Testis (tissue), 2 donors: ENCODE results near the gene ADSS1.

Experiments
- CTCF ChIP-seq, 3 experiments: fragments of 450-650 bp in 2 of 3; fragments of 200-600 bp in 1 of 3; sonication (generic) in 1 of 3; IDR thresholded peaks; one replicate each; pipeline ENCODE4 v1.5.1; 2016 to 2019; ENCODE audit warnings: antibody characterized with exemption in 3 of 3, mild to moderate bottlenecking in 2 of 3, moderate library complexity in 1 of 3
- POLR2A ChIP-seq: fragments of 450-650 bp; IDR thresholded peaks from one replicate; pipeline ENCODE4 v1.6.1; 2017; ENCODE audit warnings: antibody characterized with exemption, mild to moderate bottlenecking, moderate library complexity

- TF ChIP-seq POLR2A: no peak
- no peak for TF ChIP-seq CTCF (IDR thresholded peaks at IDR 0.05)
Measured at GRCh38 chr14:104794631-104794992, 70.6 kb downstream of the ADSS1 start.
